A673 (cell line): Measurements from ENCODE around the gene SDF2L1. TPM values are rescaled to one million over a fixed set of nuclear protein-coding genes. Genes with fewer than 3 reads are reported as not detected.

ENCODE experiments used
- BruUV-seq: library from RNA; stranded (reverse); fragments of 400-500 nt; replicated peaks from 2 replicates; lab custom pipeline; 2021; lab: Mats Ljungman, UMichigan
- CTCF ChIA-PET: fragments of 300-600 bp; sonication (Branson Sonifier 250); formaldehyde crosslinking; loops from one replicate; lab custom pipeline; 2022; ENCODE audit warnings: antibody characterized with exemption; lab: Charles Lee
- POLR2A ChIA-PET: fragments of 300-600 bp; sonication (Branson Sonifier 250); formaldehyde crosslinking; loops from one replicate; lab custom pipeline; 2022; ENCODE audit warnings: antibody characterized with exemption; ENCODE audit not compliant: low non-redundant PET; lab: Charles Lee
- DNase-seq: peaks from one replicate; pipeline ENCODE4 v3.0.0-alpha.2; 2015; ENCODE audit warnings: low spot score
- H3K27ac ChIP-seq: fragments of 200-600 bp; sonication (generic); 2 replicates; pipeline ENCODE4 v1.5.1; 2016; ENCODE audit warnings: mixed run types, low read depth, mild to moderate bottlenecking, mixed read lengths, antibody characterized with exemption, low read length; ENCODE audit not compliant: poor library complexity, severe bottlenecking
- H3K27me3 ChIP-seq: fragments of 200-600 bp; sonication (generic); replicated peaks from 2 replicates; pipeline ENCODE4 v1.6.1; 2017; ENCODE audit warnings: mixed run types, low read depth, mild to moderate bottlenecking, mixed read lengths, antibody characterized with exemption, low read length; ENCODE audit not compliant: insufficient read depth, poor library complexity
- H3K36me3 ChIP-seq: fragments of 200-600 bp; sonication (generic); 2 replicates; pipeline ENCODE4 v1.6.1; 2016; ENCODE audit warnings: mixed run types, mild to moderate bottlenecking, mixed read lengths, antibody characterized with exemption, low read length; ENCODE audit not compliant: insufficient read depth, poor library complexity, severe bottlenecking
- H3K4me1 ChIP-seq: fragments of 200-600 bp; sonication (generic); 2 replicates; pipeline ENCODE4 v1.6.1; 2017; ENCODE audit warnings: mixed run types, mild to moderate bottlenecking, mixed read lengths, antibody characterized with exemption, low read length; ENCODE audit not compliant: insufficient read depth, poor library complexity, severe bottlenecking
- H3K4me3 ChIP-seq: fragments of 200-600 bp; sonication (generic); 2 replicates; pipeline ENCODE4 v1.5.1; 2016; ENCODE audit warnings: low read depth, mixed run types, mild to moderate bottlenecking, mixed read lengths, low read length; ENCODE audit not compliant: poor library complexity, severe bottlenecking
- H3K9me3 ChIP-seq: fragments of 200-600 bp; sonication (generic); 2 replicates; pipeline ENCODE4 v1.6.1; 2016; ENCODE audit warnings: mixed run types, low read depth, mild to moderate bottlenecking, mixed read lengths, antibody characterized with exemption, low read length; ENCODE audit not compliant: poor library complexity, severe bottlenecking
- EZH2 ChIP-seq: fragments of 200-600 bp; sonication (generic); IDR thresholded peaks from 2 replicates; pipeline ENCODE4 v1.6.1; 2017; ENCODE audit warnings: borderline replicate concordance, low read depth, mild to moderate bottlenecking, mixed read lengths, antibody characterized with exemption, low read length; ENCODE audit not compliant: poor library complexity, severe bottlenecking
- intact Hi-C: fragments of 100-400 bp; cut with micrococcal nuclease; formaldehyde crosslinking; loops from one replicate; pipeline ENCODE4 v1.10.0; 2022; ENCODE audit not compliant: unreplicated experiment
- total RNA-seq: library from RNA; stranded (reverse); gene quantifications from 2 replicates; pipeline ENCODE4 v1.2.3, GENCODE V29; 2021
- TF ChIP-seq, protein P1 (sequence below): fragments of 300-800, 200-600 bp; sonication (generic); conservative IDR thresholded peaks from 2 replicates; pipeline ENCODE4 v1.5.1; 2017; ENCODE audit warnings: low read depth, mild to moderate bottlenecking, antibody characterized with exemption, low read length, moderate library complexity, mixed read lengths

The SDF2L1 gene
- total RNA-seq, 1 experiment from 2014 or later, result 50.1 TPM

- POLR2A ChIA-PET, result no interaction called here
- intact Hi-C loops, result no loop called here
- Histone ChIP-seq H3K4me1 (no peaks in the 10 kb centered on the region), H3K9me3 (no peaks in the 10 kb centered on the region), H3K27ac (no peak overlapping the region), H3K36me3 (peaks cover 12% of the 10 kb centered on the region), H3K27me3 (no peaks in the 10 kb centered on the region), H3K4me3 (no peak overlapping the region)
- DNase-seq, result no peak
- BruUV-seq, result no TSS peak
- CTCF ChIA-PET, result no interaction called here
- TF ChIP-seq, protein P1, sequence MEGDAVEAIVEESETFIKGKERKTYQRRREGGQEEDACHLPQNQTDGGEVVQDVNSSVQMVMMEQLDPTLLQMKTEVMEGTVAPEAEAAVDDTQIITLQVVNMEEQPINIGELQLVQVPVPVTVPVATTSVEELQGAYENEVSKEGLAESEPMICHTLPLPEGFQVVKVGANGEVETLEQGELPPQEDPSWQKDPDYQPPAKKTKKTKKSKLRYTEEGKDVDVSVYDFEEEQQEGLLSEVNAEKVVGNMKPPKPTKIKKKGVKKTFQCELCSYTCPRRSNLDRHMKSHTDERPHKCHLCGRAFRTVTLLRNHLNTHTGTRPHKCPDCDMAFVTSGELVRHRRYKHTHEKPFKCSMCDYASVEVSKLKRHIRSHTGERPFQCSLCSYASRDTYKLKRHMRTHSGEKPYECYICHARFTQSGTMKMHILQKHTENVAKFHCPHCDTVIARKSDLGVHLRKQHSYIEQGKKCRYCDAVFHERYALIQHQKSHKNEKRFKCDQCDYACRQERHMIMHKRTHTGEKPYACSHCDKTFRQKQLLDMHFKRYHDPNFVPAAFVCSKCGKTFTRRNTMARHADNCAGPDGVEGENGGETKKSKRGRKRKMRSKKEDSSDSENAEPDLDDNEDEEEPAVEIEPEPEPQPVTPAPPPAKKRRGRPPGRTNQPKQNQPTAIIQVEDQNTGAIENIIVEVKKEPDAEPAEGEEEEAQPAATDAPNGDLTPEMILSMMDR, result no peak
- TF ChIP-seq EZH2, result no peak
Observed at GRCh38 chr22:21683401-21683811, 41.3 kb downstream of the SDF2L1 start.

- intact Hi-C loops, result no loop called here
- no peak for DNase-seq
- ChIA-PET POLR2A (no interaction called here), CTCF (no interaction called here)
- Histone ChIP-seq H3K27me3 (no peaks in the 10 kb centered on the region), H3K4me3 (no peak overlapping the region), H3K36me3 (peaks cover 12% of the 10 kb centered on the region), H3K9me3 (no peaks in the 10 kb centered on the region), H3K27ac (no peak overlapping the region), H3K4me1 (no peaks in the 10 kb centered on the region)
- no TSS peak for BruUV-seq
- TF ChIP-seq, protein P1, result no peak
- no peak for TF ChIP-seq EZH2
Observed at GRCh38 chr22:21684492-21685163, 42.5 kb downstream of the SDF2L1 start.

- no TSS peak for BruUV-seq
- H3K4me3 ChIP-seq, result no peak overlapping the region
- ChIA-PET CTCF (no interaction called here), POLR2A (no interaction called here)
- intact Hi-C loops, result no loop called here
- TF ChIP-seq, protein P1, result no peak
- no peak for TF ChIP-seq EZH2
- H3K27ac ChIP-seq, result no peak overlapping the region
- H3K4me1 ChIP-seq, result no peaks in the 10 kb centered on the region
- DNase-seq, result no peak
- no peaks in the 10 kb centered on the region for H3K27me3 ChIP-seq
- H3K9me3 ChIP-seq, result no peaks in the 10 kb centered on the region
- peaks cover 12% of the 10 kb centered on the region for H3K36me3 ChIP-seq
Observed at GRCh38 chr22:21685164-21685513, 43.0 kb downstream of the SDF2L1 start.
